NCI-H460 (cell line): ENCODE measurements around the gene SAMD11. TPM values are rescaled to one million over a fixed set of nuclear protein-coding genes. Genes with fewer than 3 reads are reported as not detected.

ENCODE experiments used
- DNase-seq: peaks from one replicate; pipeline ENCODE4 v3.0.0-alpha.2; 2016; ENCODE audit warnings: low read depth; ENCODE audit errors: extremely low read depth
- total RNA-seq: library from RNA; depleted of rRNA; stranded (reverse); fragments of >200 nt; shearing (Covaris generic); gene quantifications from 2 replicates; pipeline ENCODE4 v1.2.3, GENCODE V29; 2014

Gene SAMD11
- total RNA-seq, 1 experiment from 2014 or later: 1.4 TPM

GRCh38 chr1:915295-916172, 8.2 kb upstream of the SAMD11 start:
- no peak for DNase-seq

GRCh38 chr1:916173-917075, 7.3 kb upstream of the SAMD11 start:
- no peak for DNase-seq

GRCh38 chr1:917076-917459, 6.7 kb upstream of the SAMD11 start:
- no peak for DNase-seq

- no peak for DNase-seq
Measured at GRCh38 chr1:917466-918091, 6.1 kb upstream of the SAMD11 start.

- DNase-seq: no peak
Measured at GRCh38 chr1:918353-918752, 5.4 kb upstream of the SAMD11 start.

GRCh38 chr1:918843-919242, 4.9 kb upstream of the SAMD11 start:
- no peak for DNase-seq

GRCh38 chr1:919271-919872, 4.4 kb upstream of the SAMD11 start:
- no peak for DNase-seq

GRCh38 chr1:920010-920409, 3.7 kb upstream of the SAMD11 start:
- DNase-seq: no peak

- DNase-seq: no peak
Measured at GRCh38 chr1:920521-920920, 3.2 kb upstream of the SAMD11 start.

- DNase-seq: peak; percentile 46
Measured at GRCh38 chr1:921011-921837, 2.5 kb upstream of the SAMD11 start.

- DNase-seq: no peak
Measured at GRCh38 chr1:923991-924655, 400 bp downstream of the SAMD11 start.

- no peak for DNase-seq
Measured at GRCh38 chr1:924656-925560, 1.2 kb downstream of the SAMD11 start.

- DNase-seq: no peak
Measured at GRCh38 chr1:925561-926421, 2.1 kb downstream of the SAMD11 start.

- DNase-seq: no peak
Measured at GRCh38 chr1:927234-927633, 3.5 kb downstream of the SAMD11 start.

- no peak for DNase-seq
Measured at GRCh38 chr1:927748-928147, 4.0 kb downstream of the SAMD11 start.

- DNase-seq: no peak
Measured at GRCh38 chr1:928825-929661, 5.3 kb downstream of the SAMD11 start.
